22Rv1 (cell line): ENCODE data around the gene OR2T27.
A peak's percentile ranks its signal among the peaks of the same experiment; 100 is the strongest.
"Not testable (repeated sequence)": the region's sequence is repeated elsewhere in the genome, so short reads cannot be mapped to it uniquely, and the experiment has no call there.

Experiments
- H3K27ac ChIP-seq: fragments of 450-650 bp; 2 replicates; pipeline ENCODE4 v1.5.1; 2017
- ZFX ChIP-seq: fragments of 450-650 bp; IDR thresholded peaks from 2 replicates; pipeline ENCODE4 v1.6.1; 2017; ENCODE audit warnings: antibody characterized with exemption, borderline replicate concordance
- TF ChIP-seq, protein P1 (sequence below): fragments of 450-650 bp; IDR thresholded peaks from 2 replicates; pipeline ENCODE4 v1.5.1; 2017; ENCODE audit warnings: mild to moderate bottlenecking

OR2T27 gene, protein sequence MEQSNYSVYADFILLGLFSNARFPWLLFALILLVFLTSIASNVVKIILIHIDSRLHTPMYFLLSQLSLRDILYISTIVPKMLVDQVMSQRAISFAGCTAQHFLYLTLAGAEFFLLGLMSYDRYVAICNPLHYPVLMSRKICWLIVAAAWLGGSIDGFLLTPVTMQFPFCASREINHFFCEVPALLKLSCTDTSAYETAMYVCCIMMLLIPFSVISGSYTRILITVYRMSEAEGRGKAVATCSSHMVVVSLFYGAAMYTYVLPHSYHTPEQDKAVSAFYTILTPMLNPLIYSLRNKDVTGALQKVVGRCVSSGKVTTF

DNA sequence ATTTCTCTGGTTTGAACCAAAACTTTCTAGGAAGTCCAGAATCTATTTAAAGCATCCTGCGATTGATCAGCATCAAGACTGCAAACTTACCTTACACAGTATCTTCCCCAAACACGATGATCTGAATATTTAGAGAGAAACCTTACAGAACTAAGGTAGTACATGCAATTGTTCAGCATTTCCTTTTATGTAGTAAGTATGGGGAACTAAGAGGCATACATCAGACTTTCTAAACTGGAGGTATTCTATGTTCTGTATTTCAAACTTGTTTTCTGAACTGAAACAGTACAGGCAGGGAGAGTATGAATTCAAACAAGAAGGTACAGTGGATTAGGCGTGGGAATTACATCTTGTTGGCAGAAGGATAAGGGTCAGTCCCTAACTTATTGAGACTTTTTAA lies at the start of gene OR2T27:
OR2T27 (minus strand) TSS at position 175 of the 400 bp plus-strand sequence. CDS start 4,644 bp downstream, outside the sequence.
- not testable (repeated sequence) for H3K27ac ChIP-seq

DNA sequence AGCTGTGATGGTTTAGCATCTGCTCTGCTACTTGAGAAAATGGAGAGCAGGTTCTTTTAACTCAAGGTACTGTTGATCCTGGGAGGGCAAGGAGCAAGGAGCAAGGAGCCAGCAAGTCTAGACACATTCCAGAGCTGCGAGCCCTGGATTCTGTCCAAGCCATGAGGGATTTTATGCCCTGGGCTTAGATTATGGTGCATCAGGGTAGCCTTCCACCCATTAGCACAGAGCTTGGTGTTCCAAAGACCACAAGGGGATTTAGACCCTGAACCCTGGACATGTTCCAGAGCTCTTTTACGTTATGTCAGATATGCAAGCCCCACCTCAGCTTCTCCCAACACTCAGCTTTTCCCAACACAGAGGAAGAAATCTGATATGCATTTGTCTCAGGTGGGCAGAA lies 49.3 kb upstream of the OR2T27 start:
- no peak overlapping the region for H3K27ac ChIP-seq
- no peak for TF ChIP-seq ZFX
- TF ChIP-seq, protein P1, sequence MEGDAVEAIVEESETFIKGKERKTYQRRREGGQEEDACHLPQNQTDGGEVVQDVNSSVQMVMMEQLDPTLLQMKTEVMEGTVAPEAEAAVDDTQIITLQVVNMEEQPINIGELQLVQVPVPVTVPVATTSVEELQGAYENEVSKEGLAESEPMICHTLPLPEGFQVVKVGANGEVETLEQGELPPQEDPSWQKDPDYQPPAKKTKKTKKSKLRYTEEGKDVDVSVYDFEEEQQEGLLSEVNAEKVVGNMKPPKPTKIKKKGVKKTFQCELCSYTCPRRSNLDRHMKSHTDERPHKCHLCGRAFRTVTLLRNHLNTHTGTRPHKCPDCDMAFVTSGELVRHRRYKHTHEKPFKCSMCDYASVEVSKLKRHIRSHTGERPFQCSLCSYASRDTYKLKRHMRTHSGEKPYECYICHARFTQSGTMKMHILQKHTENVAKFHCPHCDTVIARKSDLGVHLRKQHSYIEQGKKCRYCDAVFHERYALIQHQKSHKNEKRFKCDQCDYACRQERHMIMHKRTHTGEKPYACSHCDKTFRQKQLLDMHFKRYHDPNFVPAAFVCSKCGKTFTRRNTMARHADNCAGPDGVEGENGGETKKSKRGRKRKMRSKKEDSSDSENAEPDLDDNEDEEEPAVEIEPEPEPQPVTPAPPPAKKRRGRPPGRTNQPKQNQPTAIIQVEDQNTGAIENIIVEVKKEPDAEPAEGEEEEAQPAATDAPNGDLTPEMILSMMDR: no peak

DNA sequence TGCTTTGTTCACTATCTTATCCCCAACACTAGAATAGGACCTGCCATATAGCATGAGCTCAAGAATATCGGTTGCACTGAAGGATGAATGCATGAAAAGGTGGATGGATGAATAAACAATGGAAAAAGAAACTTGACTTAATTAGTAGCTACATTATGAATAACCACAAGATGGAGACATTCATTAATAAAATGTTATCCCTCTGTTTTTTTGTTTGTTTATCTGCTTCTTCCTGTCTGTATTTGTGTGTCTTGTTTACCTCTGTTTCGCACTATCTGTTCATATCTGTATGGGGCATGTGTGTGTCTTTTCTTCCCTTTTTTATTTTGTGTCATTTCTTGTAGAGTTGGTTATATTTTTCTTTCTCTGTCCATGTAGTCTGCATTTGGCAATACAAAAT lies 48.3 kb upstream of the OR2T27 start:
- no peak for TF ChIP-seq ZFX
- TF ChIP-seq, protein P1: peak; percentile 23; the same call in 1 of the 2 replicates
- H3K27ac ChIP-seq: no peak overlapping the region

DNA sequence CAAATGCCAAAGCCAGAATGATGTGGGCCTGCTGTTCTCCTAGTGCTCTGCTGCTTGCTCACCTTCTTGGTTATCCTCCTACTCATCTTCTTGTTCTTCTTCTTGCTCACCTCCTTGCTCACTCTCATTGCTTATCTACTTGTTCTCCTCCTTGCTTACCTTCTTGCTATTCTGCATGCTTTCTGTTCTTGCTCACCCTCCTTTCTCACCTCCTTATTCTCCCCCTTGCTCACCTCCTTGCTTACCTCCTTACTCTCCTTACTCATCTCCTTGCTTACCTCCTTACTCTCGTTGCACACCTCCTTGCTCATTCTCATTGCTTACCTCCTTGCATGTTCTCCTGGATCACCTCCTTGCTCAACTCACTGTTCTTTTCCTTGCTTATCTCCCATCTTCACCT lies 47.4 kb upstream of the OR2T27 start, which contains the start of gene OR14I1:
OR14I1 (minus strand) TSS at position 53 of the 400 bp plus-strand sequence.
- no peak within 1 kb of the TSS for H3K27ac ChIP-seq
- TF ChIP-seq ZFX: no peak
- TF ChIP-seq, protein P1: no peak

DNA sequence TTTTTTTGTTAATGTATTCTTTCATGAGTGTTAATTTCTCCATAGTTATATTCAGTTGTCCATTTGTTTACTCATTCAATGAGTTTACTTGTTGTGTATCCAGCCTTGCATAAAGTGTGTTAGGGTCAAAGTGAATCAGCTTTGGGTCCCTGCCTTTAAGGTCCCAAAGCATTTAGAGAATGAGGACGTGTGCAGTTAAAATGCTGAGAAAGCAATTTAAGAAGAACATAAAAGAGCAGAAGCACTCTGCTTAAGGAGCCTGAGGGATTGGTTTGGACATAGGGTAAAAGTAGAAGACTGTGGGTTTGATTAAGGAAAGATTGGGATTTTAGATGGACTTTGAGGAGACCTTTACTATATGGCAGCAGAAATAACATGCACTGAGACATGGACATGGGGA lies 43.8 kb upstream of the OR2T27 start:
- TF ChIP-seq ZFX: no peak
- TF ChIP-seq, protein P1: no peak
- no peak overlapping the region for H3K27ac ChIP-seq

DNA sequence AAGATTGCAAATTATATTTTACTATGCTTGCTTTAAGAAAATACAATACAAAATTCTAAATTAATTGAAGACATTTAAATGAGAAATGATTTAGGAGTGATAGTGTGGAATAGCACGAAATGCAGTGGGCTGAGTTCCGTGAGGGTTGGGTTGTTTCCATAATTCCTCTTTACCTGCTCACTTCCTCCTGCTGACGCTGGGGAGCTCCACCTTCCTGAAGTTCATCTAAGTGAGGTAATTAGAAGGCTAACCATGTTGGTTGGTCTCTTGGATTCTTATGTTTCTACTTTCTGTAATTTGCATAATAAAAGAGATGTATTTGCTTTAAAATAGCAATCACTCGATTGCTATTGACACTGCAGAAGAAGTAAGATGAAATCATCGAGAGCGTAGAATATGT lies 42.6 kb upstream of the OR2T27 start:
- H3K27ac ChIP-seq: no peak overlapping the region
- TF ChIP-seq, protein P1: no peak
- TF ChIP-seq ZFX: no peak

DNA sequence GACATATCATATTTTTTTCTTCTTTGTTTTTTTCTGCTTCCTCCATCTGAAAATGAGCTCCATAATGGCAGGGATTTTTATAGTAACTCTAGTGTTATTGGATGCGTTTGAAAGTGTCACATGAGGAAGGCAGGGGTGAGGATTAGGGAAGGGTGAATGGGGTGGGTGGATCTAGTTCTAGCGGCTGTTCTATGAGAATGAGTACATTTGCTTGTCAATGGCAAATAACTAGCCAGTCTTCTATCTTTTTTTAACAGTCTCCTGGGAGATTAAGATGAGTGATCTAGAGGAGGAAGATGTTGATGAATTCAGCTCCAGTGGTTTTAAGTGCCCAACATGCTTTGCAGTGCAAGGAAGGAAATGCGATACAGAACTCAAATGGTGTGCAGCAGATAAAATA lies 41.4 kb upstream of the OR2T27 start:
- TF ChIP-seq, protein P1: no peak
- no peak for TF ChIP-seq ZFX
- no peak overlapping the region for H3K27ac ChIP-seq
